IPS-18c (cell line): ENCODE measurements around the gene RPP30.

Experiments
- H3K4me3 ChIP-seq: 2 replicates; pipeline ENCODE4 v1.7.0; 2013; ENCODE audit warnings: low read depth, mild to moderate bottlenecking, low read length, moderate library complexity; ENCODE audit not compliant: insufficient read depth
- H3K9me3 ChIP-seq: one replicate; pipeline ENCODE4 v1.6.1; 2013; ENCODE audit warnings: mild to moderate bottlenecking, low read length, moderate library complexity; ENCODE audit not compliant: control insufficient read depth, insufficient read depth

RPP30 gene

GRCh38 chr10:90911133-90912051 lies 39.6 kb downstream of the RPP30 start:
- H3K4me3 ChIP-seq: no peak overlapping the region
- H3K9me3 ChIP-seq: no peaks in the 10 kb centered on the region

GRCh38 chr10:90912174-90912573 lies 40.4 kb downstream of the RPP30 start:
- Histone ChIP-seq H3K9me3 (no peaks in the 10 kb centered on the region), H3K4me3 (no peak overlapping the region)

GRCh38 chr10:90912854-90913479 lies 41.2 kb downstream of the RPP30 start:
- no peaks in the 10 kb centered on the region for H3K9me3 ChIP-seq

GRCh38 chr10:90913774-90914420 lies 42.1 kb downstream of the RPP30 start:
- Histone ChIP-seq H3K9me3 (no peaks in the 10 kb centered on the region), H3K4me3 (no peak overlapping the region)

More at GRCh38 chr10:90912854-90913479, 41.2 kb downstream of the RPP30 start:
- no peak overlapping the region for H3K4me3 ChIP-seq

- Histone ChIP-seq H3K4me3 (no peak overlapping the region), H3K9me3 (no peaks in the 10 kb centered on the region)
These were observed 43.4 kb downstream of the RPP30 start for GRCh38 chr10:90914992-90915765.

- H3K4me3 ChIP-seq: no peak overlapping the region
- H3K9me3 ChIP-seq: no peaks in the 10 kb centered on the region
These were observed 43.9 kb downstream of the RPP30 start for GRCh38 chr10:90915766-90916075.

GRCh38 chr10:90916392-90917237 lies 44.8 kb downstream of the RPP30 start:
- no peak overlapping the region for H3K4me3 ChIP-seq
- H3K9me3 ChIP-seq: no peaks in the 10 kb centered on the region

GRCh38 chr10:90917238-90917967 lies 45.6 kb downstream of the RPP30 start:
- Histone ChIP-seq H3K9me3 (no peaks in the 10 kb centered on the region), H3K4me3 (no peak overlapping the region)

GRCh38 chr10:90917968-90918318 lies 46.2 kb downstream of the RPP30 start:
- H3K9me3 ChIP-seq: no peaks in the 10 kb centered on the region
- no peak overlapping the region for H3K4me3 ChIP-seq

GRCh38 chr10:90919683-90920574 lies 48.2 kb downstream of the RPP30 start:
- no peak overlapping the region for H3K4me3 ChIP-seq
- H3K9me3 ChIP-seq: no peaks in the 10 kb centered on the region

- no peaks in the 10 kb centered on the region for H3K9me3 ChIP-seq
- no peak within 1 kb of the TSS for H3K4me3 ChIP-seq
These were observed 49.4 kb downstream of the RPP30 start, which contains the start of gene ANKRD1 for GRCh38 chr10:90920986-90921666. Gene ANKRD1, minus strand, starts transcription at chr10:90921087. Its CDS starts 60 bp downstream, at chr10:90921027.

- Histone ChIP-seq H3K9me3 (no peaks in the 10 kb centered on the region), H3K4me3 (no peak overlapping the region)
These were observed 50.1 kb downstream of the RPP30 start for GRCh38 chr10:90921906-90922305.

GRCh38 chr10:90923111-90923731 lies 51.4 kb downstream of the RPP30 start:
- Histone ChIP-seq H3K4me3 (no peak overlapping the region), H3K9me3 (no peaks in the 10 kb centered on the region)

GRCh38 chr10:90924552-90924951 lies 52.8 kb downstream of the RPP30 start:
- H3K4me3 ChIP-seq: no peak overlapping the region
- no peaks in the 10 kb centered on the region for H3K9me3 ChIP-seq
